Vagina (tissue), 2 donors: ENCODE results near the gene KDM6B. TPM values are rescaled to one million over a fixed set of nuclear protein-coding genes. Genes with fewer than 3 reads are reported as not detected.

Experiments
- DNase-seq, 2 donors: peaks; one replicate each; pipeline ENCODE4 v3.0.0-alpha.2; 2017; ENCODE audit errors: extremely low spot score in 2 of 2
- H3K27ac ChIP-seq: fragments of 200-600 bp; sonication (generic); one replicate; pipeline ENCODE4 v1.5.1; 2019
- H3K27me3 ChIP-seq: fragments of 200-600 bp; sonication (generic); one replicate; pipeline ENCODE4 v1.5.1; 2019
- H3K36me3 ChIP-seq, 2 donors: fragments of 200-600 bp; sonication (generic); one replicate each; pipeline ENCODE4 v1.5.1; 2017 to 2019
- H3K4me1 ChIP-seq: fragments of 200-600 bp; sonication (generic); one replicate; pipeline ENCODE4 v1.5.1; 2019
- H3K4me3 ChIP-seq, 2 donors: fragments of 200-600 bp; sonication (generic); 1 replicate in 1 of 2; 2 replicates in 1 of 2; pipeline ENCODE4 v1.5.1; 2016 to 2019
- H3K9me3 ChIP-seq: fragments of 200-600 bp; sonication (generic); one replicate; pipeline ENCODE4 v1.5.1; 2019
- CTCF ChIP-seq, 3 experiments: fragments of 450-650 bp in 2 of 3; fragments of 200-600 bp in 1 of 3; sonication (generic) in 1 of 3; IDR thresholded peaks; one replicate each; pipeline ENCODE4 v1.5.1; 2017 to 2019; ENCODE audit warnings: antibody characterized with exemption in 3 of 3, mild to moderate bottlenecking in 2 of 3, moderate library complexity in 2 of 3
- POLR2A ChIP-seq, 2 donors: fragments of 450-650 bp; IDR thresholded peaks; one replicate each; pipeline ENCODE4 v1.6.1; 2017; ENCODE audit warnings: antibody characterized with exemption in 2 of 2, mild to moderate bottlenecking in 2 of 2, moderate library complexity in 2 of 2
- POLR2AphosphoS5 ChIP-seq, 2 donors: sonication (generic); formaldehyde crosslinking; IDR thresholded peaks; one replicate each; pipeline ENCODE4 v1.9.0; 2017; ENCODE audit warnings: antibody characterized with exemption in 2 of 2, mild to moderate bottlenecking in 2 of 2, low read depth in 1 of 2; ENCODE audit not compliant: insufficient read depth in 1 of 2
- intact Hi-C: fragments of 100-400 bp; cut with DNase I; formaldehyde crosslinking; loops from one replicate; pipeline ENCODE4 v1.15.1; 2023
- total RNA-seq: library from RNA; depleted of rRNA; stranded (reverse); fragments of >200 nt; gene quantifications from one replicate; pipeline ENCODE4 v1.2.3, GENCODE V29; 2016

Gene KDM6B
- total RNA-seq, 1 donor from 2014 or later, result 12.5 TPM

GRCh38 chr17:7840875-7841274 is 6.9 kb downstream of the KDM6B start:
- TF ChIP-seq POLR2A (IDR thresholded peaks at IDR 0.05) (no peak), POLR2AphosphoS5 (IDR thresholded peaks at IDR 0.05; ENCODE audit: insufficient read depth in 1 of 2, low read depth in 1 of 2) (no peak), CTCF (IDR thresholded peaks at IDR 0.05) (no peak)
- Histone ChIP-seq H3K4me1 (peaks cover 86% of the 10 kb centered on the region), H3K27me3 (no peaks in the 10 kb centered on the region), H3K9me3 (no peaks in the 10 kb centered on the region), H3K27ac (peak overlapping the region; percentile 99), H3K4me3 (peak overlapping the region; percentile 58 to 69), H3K36me3 (peaks cover 0 to 2% of the 10 kb centered on the region in 2 donors)
- intact Hi-C loops, result loop anchor here (5.0 kb wide), 1 partner anchor 264 kb away; the partner anchor contains the start of gene CD68
- no peak for DNase-seq

- intact Hi-C loops, result loop anchor here (5.0 kb wide), 1 partner anchor 264 kb away; the partner anchor contains the start of gene CD68
- Histone ChIP-seq H3K36me3 (peaks cover 0 to 8% of the 10 kb centered on the region in 2 donors), H3K9me3 (no peaks in the 10 kb centered on the region), H3K4me3 (peak overlapping the region; percentile 58 to 69), H3K4me1 (peaks cover 85% of the 10 kb centered on the region), H3K27ac (peak overlapping the region; percentile 99), H3K27me3 (no peaks in the 10 kb centered on the region)
- TF ChIP-seq CTCF (IDR thresholded peaks at IDR 0.05), result no peak
- no peak for TF ChIP-seq POLR2AphosphoS5 (IDR thresholded peaks at IDR 0.05; ENCODE audit: insufficient read depth in 1 of 2, low read depth in 1 of 2)
- TF ChIP-seq POLR2A (IDR thresholded peaks at IDR 0.05), result no peak
- no peak for DNase-seq
Observed at GRCh38 chr17:7841396-7841914, 7.4 kb downstream of the KDM6B start.

GRCh38 chr17:7841915-7842379 is 7.9 kb downstream of the KDM6B start:
- peak overlapping the region; percentile 58 to 69 for H3K4me3 ChIP-seq
- no peak for TF ChIP-seq CTCF (IDR thresholded peaks at IDR 0.05)
- TF ChIP-seq POLR2A (IDR thresholded peaks at IDR 0.05), result no peak
- peak; percentile 47 to 84 for TF ChIP-seq POLR2AphosphoS5 (IDR thresholded peaks at IDR 0.05; ENCODE audit: insufficient read depth in 1 of 2, low read depth in 1 of 2)
- no peaks in the 10 kb centered on the region for H3K27me3 ChIP-seq
- peak overlapping the region; percentile 99 for H3K27ac ChIP-seq
- peak in 1 of 2 donors; percentile 94 for DNase-seq
- H3K9me3 ChIP-seq, result no peaks in the 10 kb centered on the region
- H3K4me1 ChIP-seq, result peaks cover 80% of the 10 kb centered on the region
- intact Hi-C loops, result loop anchor here (5.0 kb wide), 1 partner anchor 265 kb away; the partner anchor contains the start of gene CD68
- peaks cover 0 to 12% of the 10 kb centered on the region in 2 donors for H3K36me3 ChIP-seq

GRCh38 chr17:7842380-7843256 is 8.6 kb downstream of the KDM6B start:
- intact Hi-C loops, result loop anchor here (1.0 to 5.0 kb wide), 2 partner anchors 33 to 265 kb away; partner anchors contain the start of gene CD68
- H3K36me3 ChIP-seq, result peaks cover 0 to 18% of the 10 kb centered on the region in 2 donors
- TF ChIP-seq POLR2AphosphoS5 (IDR thresholded peaks at IDR 0.05; ENCODE audit: insufficient read depth in 1 of 2, low read depth in 1 of 2) (peak; percentile 54 to 64), CTCF (IDR thresholded peaks at IDR 0.05) (no peak), POLR2A (IDR thresholded peaks at IDR 0.05) (peak in 1 of 2 donors; percentile 33)
- H3K27ac ChIP-seq, result peak overlapping the region; percentile 99
- peak overlapping the region; percentile 58 to 69 for H3K4me3 ChIP-seq
- DNase-seq, result peak in 1 of 2 donors; percentile 96
- H3K27me3 ChIP-seq, result no peaks in the 10 kb centered on the region
- peaks cover 73% of the 10 kb centered on the region for H3K4me1 ChIP-seq
- H3K9me3 ChIP-seq, result no peaks in the 10 kb centered on the region
